GM23338 (cell line): Measurements from ENCODE around the gene MITF. TPM values are rescaled to one million over a fixed set of nuclear protein-coding genes. Genes with fewer than 3 reads are reported as not detected.

Experiments used
- ATAC-seq: fragments of 200-7000 bp; cut with Tn5 transposase; 3 replicates; pipeline ENCODE4 v1.9.1; 2020
- DNase-seq: peaks from one replicate; pipeline ENCODE4 v3.0.0-alpha.2; 2015; ENCODE audit warnings: low spot score
- H2AFZ ChIP-seq: fragments of 200-600 bp; sonication (generic); 2 replicates; pipeline ENCODE4 v1.8.0; 2016; ENCODE audit warnings: antibody characterized with exemption, mild to moderate bottlenecking, moderate library complexity
- H3F3A ChIP-seq: fragments of 200-600 bp; sonication (generic); replicated peaks from 2 replicates; pipeline ENCODE4 v1.8.0; 2017; ENCODE audit warnings: antibody characterized with exemption, mixed run types, low read depth
- H3K27ac ChIP-seq: fragments of 200-600 bp; sonication (generic); 2 replicates; pipeline ENCODE4 v1.6.1; 2016; ENCODE audit warnings: low read depth
- H3K27me3 ChIP-seq: fragments of 200-600 bp; sonication (generic); 2 replicates; pipeline ENCODE4 v1.8.0; 2016; ENCODE audit warnings: mild to moderate bottlenecking, mixed run types, moderate library complexity; ENCODE audit not compliant: insufficient read depth
- H3K36me3 ChIP-seq: fragments of 200-600 bp; sonication (generic); 2 replicates; pipeline ENCODE4 v1.8.0; 2016; ENCODE audit warnings: mild to moderate bottlenecking; ENCODE audit not compliant: insufficient read depth
- H3K4me1 ChIP-seq: fragments of 200-600 bp; sonication (generic); 2 replicates; pipeline ENCODE4 v1.8.0; 2016; ENCODE audit warnings: mild to moderate bottlenecking, moderate library complexity; ENCODE audit not compliant: insufficient read depth
- H3K4me2 ChIP-seq: fragments of 200-600 bp; sonication (generic); 2 replicates; pipeline ENCODE4 v1.7.1; 2017; ENCODE audit warnings: mixed run types
- H3K4me3 ChIP-seq: fragments of 200-600 bp; sonication (generic); 2 replicates; pipeline ENCODE4 v1.6.1; 2016; ENCODE audit warnings: mixed run types
- H3K79me2 ChIP-seq: fragments of 200-600 bp; sonication (generic); replicated peaks from 2 replicates; pipeline ENCODE4 v1.8.0; 2017; ENCODE audit warnings: mild to moderate bottlenecking; ENCODE audit not compliant: insufficient read depth
- H3K9me2 ChIP-seq: fragments of 200-600 bp; sonication (generic); 2 replicates; pipeline ENCODE4 v1.8.0; 2017; ENCODE audit not compliant: insufficient read depth
- H4K20me1 ChIP-seq: fragments of 200-600 bp; sonication (generic); replicated peaks from 2 replicates; pipeline ENCODE4 v1.8.0; 2017; ENCODE audit warnings: mild to moderate bottlenecking; ENCODE audit not compliant: insufficient read depth
- H3K27ac Mint-ChIP-seq: 2 replicates; pipeline ENCODE4 v1.8.0; 2020; ENCODE audit warnings: inconsistent platforms, mild to moderate bottlenecking, moderate library complexity, mixed read lengths
- H3K27me3 Mint-ChIP-seq: 3 replicates; pipeline ENCODE4 v1.8.0; 2022; ENCODE audit warnings: low read depth, mild to moderate bottlenecking, moderate library complexity, mixed read lengths, inconsistent platforms; ENCODE audit not compliant: insufficient read depth, poor library complexity
- H3K36me3 Mint-ChIP-seq: 3 replicates; pipeline ENCODE4 v1.8.0; 2021; ENCODE audit warnings: low read depth, mild to moderate bottlenecking, inconsistent platforms, moderate library complexity, mixed read lengths
- H3K4me1 Mint-ChIP-seq: 3 replicates; pipeline ENCODE4 v1.8.0; 2020; ENCODE audit warnings: mild to moderate bottlenecking, inconsistent platforms, mixed read lengths
- H3K4me3 Mint-ChIP-seq: 3 replicates; pipeline ENCODE4 v1.8.0; 2021; ENCODE audit warnings: moderate library complexity, mild to moderate bottlenecking, inconsistent platforms, mixed read lengths
- H3K9me3 Mint-ChIP-seq: 3 replicates; pipeline ENCODE4 v1.8.0; 2020; ENCODE audit warnings: moderate library complexity, mild to moderate bottlenecking, inconsistent platforms, mixed read lengths
- CREB1 ChIP-seq: fragments of 250-450 bp; sonication (Bioruptor Pico); IDR thresholded peaks from 2 replicates; pipeline ENCODE4 v1.5.0; 2020; ENCODE audit warnings: low read depth, mild to moderate bottlenecking, moderate library complexity
- EZH2 ChIP-seq: fragments of 200-600 bp; sonication (generic); IDR thresholded peaks from one replicate; pipeline ENCODE4 v1.8.0; 2017; ENCODE audit warnings: antibody characterized with exemption, mild to moderate bottlenecking, low read depth; ENCODE audit not compliant: unreplicated experiment
- EZH2phosphoT487 ChIP-seq: fragments of 200-600 bp; sonication (generic); IDR thresholded peaks from one replicate; pipeline ENCODE4 v1.8.1; 2018; ENCODE audit warnings: antibody characterized with exemption; ENCODE audit not compliant: unreplicated experiment
- JUNB ChIP-seq: IDR thresholded peaks from one replicate; pipeline ENCODE4 v1.6.1; 2016; ENCODE audit warnings: antibody characterized with exemption; ENCODE audit not compliant: unreplicated experiment
- NANOG ChIP-seq: IDR thresholded peaks from 2 replicates; pipeline ENCODE4 v1.6.1; 2016; ENCODE audit warnings: antibody characterized with exemption, borderline replicate concordance
- POLR2AphosphoS5 ChIP-seq: IDR thresholded peaks from 2 replicates; pipeline ENCODE4 v1.6.1; 2016; ENCODE audit warnings: antibody characterized with exemption, low read depth
- STAT1 ChIP-seq: IDR thresholded peaks from one replicate; pipeline ENCODE4 v1.6.1; 2016; ENCODE audit warnings: antibody characterized with exemption; ENCODE audit not compliant: unreplicated experiment
- ZNF114 ChIP-seq: fragments of 250-450 bp; sonication (Bioruptor Pico); IDR thresholded peaks from 2 replicates; pipeline ENCODE4 v1.5.0; 2020; ENCODE audit warnings: mild to moderate bottlenecking, moderate library complexity
- ZNF331 ChIP-seq: fragments of 250-450 bp; sonication (Bioruptor Pico); IDR thresholded peaks from 2 replicates; pipeline ENCODE4 v1.5.0; 2020; ENCODE audit warnings: low read depth, mild to moderate bottlenecking, moderate library complexity
- polyA plus RNA-seq: library from polyadenylated mRNA; unstranded; fragments of >200 nt; fragmentation: Nextera tagmentation; extraction: Ambion mirVana; gene quantifications from 2 replicates; pipeline ENCODE4 v1.2.1, GENCODE V29; 2016
- total RNA-seq: library from RNA; depleted of rRNA; stranded (reverse); fragments of >200 nt; shearing (Covaris generic); gene quantifications from 2 replicates; pipeline ENCODE4 v1.2.3, GENCODE V29; 2014
- TF ChIP-seq, protein P1 (sequence below): IDR thresholded peaks from one replicate; pipeline ENCODE4 v1.6.1; 2018; ENCODE audit warnings: antibody characterized with exemption; ENCODE audit not compliant: unreplicated experiment
- TF ChIP-seq, protein P2 (sequence below): IDR thresholded peaks from 2 replicates; pipeline ENCODE4 v1.6.1; 2016; ENCODE audit warnings: antibody characterized with exemption
- TF ChIP-seq, protein P3 (sequence below), 2 experiments: fragments of 200-600 bp in 1 of 2; sonication (generic) in 1 of 2; conservative IDR thresholded peaks; 2 replicates each; pipeline versions ENCODE4 v1.5.1 to v1.6.1; 2016 to 2017; ENCODE audit warnings: antibody characterized with exemption in 2 of 2, low read depth in 2 of 2, mild to moderate bottlenecking in 2 of 2, moderate library complexity in 1 of 2

The MITF gene
- total and polyA plus RNA-seq, 2 experiments from 2014 or later = 1.9 to 2.4 TPM

DNA sequence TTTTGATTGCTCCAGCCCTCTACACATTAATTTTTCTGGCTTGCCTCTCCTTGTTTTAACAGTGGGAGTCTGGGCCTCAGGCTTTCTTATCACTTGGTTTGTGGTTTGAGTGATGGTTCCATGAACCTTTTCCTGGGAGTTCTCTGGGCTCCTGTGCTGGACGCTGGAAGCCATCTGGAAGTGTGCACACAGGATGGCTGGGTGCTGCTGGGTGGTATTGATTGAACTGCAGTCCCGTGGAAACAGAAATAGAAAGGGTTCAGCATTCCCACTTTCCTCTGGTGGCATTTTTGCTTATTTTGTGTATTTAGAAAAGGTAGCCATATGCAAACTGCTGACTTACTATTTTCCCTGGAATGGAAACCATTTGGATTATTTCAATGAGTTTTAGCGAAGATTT lies 25.6 kb downstream of the MITF start:
- no peaks in the 10 kb centered on the region for H3K79me2 ChIP-seq
- no peak overlapping the region for H3K27ac ChIP-seq
- H3F3A ChIP-seq = no peaks in the 10 kb centered on the region
- no peaks in the 10 kb centered on the region for H3K27me3 ChIP-seq
- no peaks in the 10 kb centered on the region for H3K4me1 ChIP-seq
- no peak overlapping the region for H3K4me3 ChIP-seq
- no peaks in the 10 kb centered on the region for H3K9me3 Mint-ChIP-seq
- no peak overlapping the region for H3K27ac Mint-ChIP-seq
- H3K4me1 Mint-ChIP-seq = no peaks in the 10 kb centered on the region
- no peak overlapping the region for H3K4me3 Mint-ChIP-seq
- ATAC-seq = no peak
- H3K9me2 ChIP-seq = no peaks in the 10 kb centered on the region
- peaks cover 3% of the 10 kb centered on the region for H3K27me3 Mint-ChIP-seq
- peak overlapping the region; percentile 34; the same call in 1 of the 2 replicates for H2AFZ ChIP-seq
- no peak overlapping the region for H3K4me2 ChIP-seq
- H3K36me3 Mint-ChIP-seq = no peaks in the 10 kb centered on the region
- no peaks in the 10 kb centered on the region for H4K20me1 ChIP-seq
- no peaks in the 10 kb centered on the region for H3K36me3 ChIP-seq
- no peak for DNase-seq
- TF ChIP-seq, protein P1, sequence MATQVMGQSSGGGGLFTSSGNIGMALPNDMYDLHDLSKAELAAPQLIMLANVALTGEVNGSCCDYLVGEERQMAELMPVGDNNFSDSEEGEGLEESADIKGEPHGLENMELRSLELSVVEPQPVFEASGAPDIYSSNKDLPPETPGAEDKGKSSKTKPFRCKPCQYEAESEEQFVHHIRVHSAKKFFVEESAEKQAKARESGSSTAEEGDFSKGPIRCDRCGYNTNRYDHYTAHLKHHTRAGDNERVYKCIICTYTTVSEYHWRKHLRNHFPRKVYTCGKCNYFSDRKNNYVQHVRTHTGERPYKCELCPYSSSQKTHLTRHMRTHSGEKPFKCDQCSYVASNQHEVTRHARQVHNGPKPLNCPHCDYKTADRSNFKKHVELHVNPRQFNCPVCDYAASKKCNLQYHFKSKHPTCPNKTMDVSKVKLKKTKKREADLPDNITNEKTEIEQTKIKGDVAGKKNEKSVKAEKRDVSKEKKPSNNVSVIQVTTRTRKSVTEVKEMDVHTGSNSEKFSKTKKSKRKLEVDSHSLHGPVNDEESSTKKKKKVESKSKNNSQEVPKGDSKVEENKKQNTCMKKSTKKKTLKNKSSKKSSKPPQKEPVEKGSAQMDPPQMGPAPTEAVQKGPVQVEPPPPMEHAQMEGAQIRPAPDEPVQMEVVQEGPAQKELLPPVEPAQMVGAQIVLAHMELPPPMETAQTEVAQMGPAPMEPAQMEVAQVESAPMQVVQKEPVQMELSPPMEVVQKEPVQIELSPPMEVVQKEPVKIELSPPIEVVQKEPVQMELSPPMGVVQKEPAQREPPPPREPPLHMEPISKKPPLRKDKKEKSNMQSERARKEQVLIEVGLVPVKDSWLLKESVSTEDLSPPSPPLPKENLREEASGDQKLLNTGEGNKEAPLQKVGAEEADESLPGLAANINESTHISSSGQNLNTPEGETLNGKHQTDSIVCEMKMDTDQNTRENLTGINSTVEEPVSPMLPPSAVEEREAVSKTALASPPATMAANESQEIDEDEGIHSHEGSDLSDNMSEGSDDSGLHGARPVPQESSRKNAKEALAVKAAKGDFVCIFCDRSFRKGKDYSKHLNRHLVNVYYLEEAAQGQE = no peak
- TF ChIP-seq NANOG = no peak
- TF ChIP-seq JUNB = no peak
- no peak for TF ChIP-seq CREB1 (CRISPR knock-in tag)
- TF ChIP-seq, protein P2, sequence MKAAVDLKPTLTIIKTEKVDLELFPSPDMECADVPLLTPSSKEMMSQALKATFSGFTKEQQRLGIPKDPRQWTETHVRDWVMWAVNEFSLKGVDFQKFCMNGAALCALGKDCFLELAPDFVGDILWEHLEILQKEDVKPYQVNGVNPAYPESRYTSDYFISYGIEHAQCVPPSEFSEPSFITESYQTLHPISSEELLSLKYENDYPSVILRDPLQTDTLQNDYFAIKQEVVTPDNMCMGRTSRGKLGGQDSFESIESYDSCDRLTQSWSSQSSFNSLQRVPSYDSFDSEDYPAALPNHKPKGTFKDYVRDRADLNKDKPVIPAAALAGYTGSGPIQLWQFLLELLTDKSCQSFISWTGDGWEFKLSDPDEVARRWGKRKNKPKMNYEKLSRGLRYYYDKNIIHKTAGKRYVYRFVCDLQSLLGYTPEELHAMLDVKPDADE = no peak
- TF ChIP-seq STAT1 = no peak
- no peak for TF ChIP-seq POLR2AphosphoS5
- TF ChIP-seq EZH2phosphoT487 = no peak
- TF ChIP-seq EZH2 = no peak
- TF ChIP-seq ZNF114 (CRISPR knock-in tag) = no peak
- TF ChIP-seq, protein P3, sequence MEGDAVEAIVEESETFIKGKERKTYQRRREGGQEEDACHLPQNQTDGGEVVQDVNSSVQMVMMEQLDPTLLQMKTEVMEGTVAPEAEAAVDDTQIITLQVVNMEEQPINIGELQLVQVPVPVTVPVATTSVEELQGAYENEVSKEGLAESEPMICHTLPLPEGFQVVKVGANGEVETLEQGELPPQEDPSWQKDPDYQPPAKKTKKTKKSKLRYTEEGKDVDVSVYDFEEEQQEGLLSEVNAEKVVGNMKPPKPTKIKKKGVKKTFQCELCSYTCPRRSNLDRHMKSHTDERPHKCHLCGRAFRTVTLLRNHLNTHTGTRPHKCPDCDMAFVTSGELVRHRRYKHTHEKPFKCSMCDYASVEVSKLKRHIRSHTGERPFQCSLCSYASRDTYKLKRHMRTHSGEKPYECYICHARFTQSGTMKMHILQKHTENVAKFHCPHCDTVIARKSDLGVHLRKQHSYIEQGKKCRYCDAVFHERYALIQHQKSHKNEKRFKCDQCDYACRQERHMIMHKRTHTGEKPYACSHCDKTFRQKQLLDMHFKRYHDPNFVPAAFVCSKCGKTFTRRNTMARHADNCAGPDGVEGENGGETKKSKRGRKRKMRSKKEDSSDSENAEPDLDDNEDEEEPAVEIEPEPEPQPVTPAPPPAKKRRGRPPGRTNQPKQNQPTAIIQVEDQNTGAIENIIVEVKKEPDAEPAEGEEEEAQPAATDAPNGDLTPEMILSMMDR (conservative IDR thresholded peaks at IDR 0.05; ENCODE audit: low read depth in 2 of 2) = no peak
- no peak for TF ChIP-seq ZNF331 (CRISPR knock-in tag)
